Neural progenitor cell (in vitro differentiated cells): ENCODE results near the gene BMP2K. TPM values are rescaled to one million over a fixed set of nuclear protein-coding genes. Genes with fewer than 3 reads are reported as not detected.

Experiments used
- DNase-seq: peaks from one replicate; pipeline ENCODE4 v3.0.0-alpha.2; 2016; ENCODE audit warnings: low spot score
- H2AFZ ChIP-seq: fragments of 200-600 bp; sonication (generic); replicated peaks from 2 replicates; pipeline ENCODE4 v1.6.1; 2016; ENCODE audit warnings: antibody characterized with exemption
- H3F3A ChIP-seq: fragments of 200-600 bp; sonication (generic); 2 replicates; pipeline ENCODE4 v1.6.1; 2016; ENCODE audit warnings: antibody characterized with exemption, low read depth
- H3K27ac ChIP-seq: fragments of 200-600 bp; sonication (generic); 2 replicates; pipeline ENCODE4 v1.5.1; 2016; ENCODE audit warnings: mild to moderate bottlenecking
- H3K27me3 ChIP-seq: fragments of 200-600 bp; sonication (generic); 2 replicates; pipeline ENCODE4 v1.6.1; 2016; ENCODE audit warnings: mild to moderate bottlenecking, moderate library complexity
- H3K36me3 ChIP-seq: fragments of 200-600 bp; sonication (generic); 2 replicates; pipeline ENCODE4 v1.5.1; 2016
- H3K4me1 ChIP-seq: fragments of 200-600 bp; sonication (generic); 2 replicates; pipeline ENCODE4 v1.6.1; 2016; ENCODE audit warnings: mixed run types
- H3K4me2 ChIP-seq: fragments of 200-600 bp; sonication (generic); 2 replicates; pipeline ENCODE4 v1.6.1; 2016
- H3K4me3 ChIP-seq: fragments of 200-600 bp; sonication (generic); 2 replicates; pipeline ENCODE4 v1.5.1; 2016
- H3K79me2 ChIP-seq: fragments of 200-600 bp; sonication (generic); 2 replicates; pipeline ENCODE4 v1.6.1; 2016; ENCODE audit warnings: low read depth
- H3K9ac ChIP-seq: fragments of 200-600 bp; sonication (generic); 2 replicates; pipeline ENCODE4 v1.6.1; 2016
- H3K9me3 ChIP-seq: fragments of 200-600 bp; sonication (generic); 2 replicates; pipeline ENCODE4 v1.5.1; 2016; ENCODE audit warnings: low read depth
- H4K20me1 ChIP-seq: fragments of 200-600 bp; sonication (generic); 2 replicates; pipeline ENCODE4 v1.6.1; 2016; ENCODE audit warnings: low read depth
- H3K27ac Mint-ChIP-seq: 3 replicates; pipeline ENCODE4 v1.8.0; 2021; ENCODE audit warnings: mixed read lengths
- H3K27me3 Mint-ChIP-seq: 2 replicates; pipeline ENCODE4 v1.8.0; 2022; ENCODE audit warnings: low read depth, mild to moderate bottlenecking, inconsistent platforms, moderate library complexity, mixed read lengths; ENCODE audit not compliant: insufficient read depth
- H3K36me3 Mint-ChIP-seq: 3 replicates; pipeline ENCODE4 v1.8.0; 2021; ENCODE audit warnings: mixed read lengths
- H3K4me1 Mint-ChIP-seq: 3 replicates; pipeline ENCODE4 v1.8.0; 2021; ENCODE audit warnings: mixed read lengths
- H3K4me3 Mint-ChIP-seq: 3 replicates; pipeline ENCODE4 v1.8.0; 2021; ENCODE audit warnings: mild to moderate bottlenecking, moderate library complexity, mixed read lengths
- H3K9me3 Mint-ChIP-seq: 3 replicates; pipeline ENCODE4 v1.8.0; 2020; ENCODE audit warnings: mixed read lengths
- EZH2 ChIP-seq: fragments of 200-600 bp; sonication (generic); IDR thresholded peaks from 2 replicates; pipeline ENCODE4 v1.6.1; 2017; ENCODE audit warnings: antibody characterized with exemption, mild to moderate bottlenecking, moderate library complexity
- EZH2phosphoT487 ChIP-seq: fragments of 200-600 bp; sonication (generic); IDR thresholded peaks from 2 replicates; pipeline ENCODE4 v1.6.1; 2017; ENCODE audit warnings: antibody characterized with exemption
- total RNA-seq: library from RNA; depleted of rRNA; stranded (reverse); fragments of >200 nt; gene quantifications from 2 replicates; pipeline ENCODE4 v1.2.3, GENCODE V29; 2015; ENCODE audit warnings: low replicate concordance
- TF ChIP-seq, protein P1 (sequence below): fragments of 200-600 bp; sonication (generic); IDR thresholded peaks from 2 replicates; pipeline ENCODE4 v1.5.1; 2017; ENCODE audit warnings: antibody characterized with exemption, mild to moderate bottlenecking

Gene BMP2K
- total RNA-seq, 1 donor from 2014 or later = 62.0 TPM

DNA sequence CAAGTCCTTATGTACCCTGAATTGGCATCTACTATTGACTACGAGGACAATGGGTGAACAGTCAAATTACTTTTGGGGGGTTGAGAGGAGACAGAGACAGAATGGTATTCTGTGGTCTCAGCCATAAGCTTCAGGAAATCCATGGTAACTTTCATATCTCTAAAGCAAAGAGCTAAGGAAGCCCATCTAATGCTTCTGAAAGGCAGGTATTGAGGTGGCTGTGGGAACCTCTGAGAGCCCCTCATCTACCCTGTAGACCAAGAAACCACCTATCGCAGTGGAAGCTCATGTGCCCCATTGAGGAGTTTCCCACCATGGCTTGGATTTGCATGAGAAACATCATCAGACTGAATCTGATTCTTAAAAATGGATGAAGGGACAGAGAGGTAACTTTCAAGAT is 23.1 kb upstream of the BMP2K start:
- Mint-ChIP-seq H3K27me3 (peaks cover 2% of the 10 kb centered on the region), H3K4me3 (no peak overlapping the region), H3K36me3 (no peaks in the 10 kb centered on the region), H3K4me1 (no peaks in the 10 kb centered on the region), H3K27ac (no peak overlapping the region), H3K9me3 (no peaks in the 10 kb centered on the region)
- TF ChIP-seq EZH2phosphoT487 (no peak), EZH2 (no peak)
- TF ChIP-seq, protein P1, sequence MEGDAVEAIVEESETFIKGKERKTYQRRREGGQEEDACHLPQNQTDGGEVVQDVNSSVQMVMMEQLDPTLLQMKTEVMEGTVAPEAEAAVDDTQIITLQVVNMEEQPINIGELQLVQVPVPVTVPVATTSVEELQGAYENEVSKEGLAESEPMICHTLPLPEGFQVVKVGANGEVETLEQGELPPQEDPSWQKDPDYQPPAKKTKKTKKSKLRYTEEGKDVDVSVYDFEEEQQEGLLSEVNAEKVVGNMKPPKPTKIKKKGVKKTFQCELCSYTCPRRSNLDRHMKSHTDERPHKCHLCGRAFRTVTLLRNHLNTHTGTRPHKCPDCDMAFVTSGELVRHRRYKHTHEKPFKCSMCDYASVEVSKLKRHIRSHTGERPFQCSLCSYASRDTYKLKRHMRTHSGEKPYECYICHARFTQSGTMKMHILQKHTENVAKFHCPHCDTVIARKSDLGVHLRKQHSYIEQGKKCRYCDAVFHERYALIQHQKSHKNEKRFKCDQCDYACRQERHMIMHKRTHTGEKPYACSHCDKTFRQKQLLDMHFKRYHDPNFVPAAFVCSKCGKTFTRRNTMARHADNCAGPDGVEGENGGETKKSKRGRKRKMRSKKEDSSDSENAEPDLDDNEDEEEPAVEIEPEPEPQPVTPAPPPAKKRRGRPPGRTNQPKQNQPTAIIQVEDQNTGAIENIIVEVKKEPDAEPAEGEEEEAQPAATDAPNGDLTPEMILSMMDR = no peak
- no peak for DNase-seq
- Histone ChIP-seq H4K20me1 (no peaks in the 10 kb centered on the region), H3K4me1 (no peaks in the 10 kb centered on the region), H3K27ac (no peak overlapping the region), H3K36me3 (no peaks in the 10 kb centered on the region), H3K4me3 (no peak overlapping the region), H3F3A (no peaks in the 10 kb centered on the region), H2AFZ (no peak overlapping the region), H3K27me3 (no peaks in the 10 kb centered on the region), H3K4me2 (no peak overlapping the region), H3K9ac (no peak overlapping the region), H3K79me2 (no peaks in the 10 kb centered on the region), H3K9me3 (no peaks in the 10 kb centered on the region)

DNA sequence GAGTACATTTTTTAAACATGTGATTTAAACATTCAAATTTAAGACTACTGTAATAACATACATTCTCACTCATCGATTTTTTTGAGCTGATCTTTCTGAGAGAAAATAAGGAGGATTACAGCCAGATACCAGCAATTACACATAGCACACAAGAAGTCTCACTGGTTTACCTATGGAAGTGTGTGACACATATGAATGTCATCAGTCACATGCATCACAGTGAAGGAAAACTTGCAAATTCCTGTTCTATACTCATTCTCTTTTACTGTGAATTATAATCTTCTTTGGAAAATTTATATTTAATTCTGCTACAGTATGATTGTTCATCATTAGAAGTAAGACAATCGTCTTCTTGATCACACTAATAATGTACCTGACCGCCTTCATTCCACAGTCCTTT is 21.3 kb upstream of the BMP2K start:
- no peak overlapping the region for H3K4me2 ChIP-seq
- TF ChIP-seq, protein P1 = no peak
- no peak for TF ChIP-seq EZH2
- TF ChIP-seq EZH2phosphoT487 = no peak
- Mint-ChIP-seq H3K4me3 (no peak overlapping the region), H3K36me3 (no peaks in the 10 kb centered on the region), H3K27ac (no peak overlapping the region), H3K4me1 (no peaks in the 10 kb centered on the region), H3K27me3 (peaks cover 2% of the 10 kb centered on the region), H3K9me3 (no peaks in the 10 kb centered on the region)
- no peak overlapping the region for H3K27ac ChIP-seq
- H3K36me3 ChIP-seq = no peaks in the 10 kb centered on the region
- no peak overlapping the region for H3K9ac ChIP-seq
- H3K9me3 ChIP-seq = no peaks in the 10 kb centered on the region
- no peaks in the 10 kb centered on the region for H3F3A ChIP-seq
- no peaks in the 10 kb centered on the region for H4K20me1 ChIP-seq
- H3K79me2 ChIP-seq = no peaks in the 10 kb centered on the region
- H3K4me3 ChIP-seq = no peak overlapping the region
- H3K4me1 ChIP-seq = no peaks in the 10 kb centered on the region
- no peak for DNase-seq
- H2AFZ ChIP-seq = no peak overlapping the region
- no peaks in the 10 kb centered on the region for H3K27me3 ChIP-seq

DNA sequence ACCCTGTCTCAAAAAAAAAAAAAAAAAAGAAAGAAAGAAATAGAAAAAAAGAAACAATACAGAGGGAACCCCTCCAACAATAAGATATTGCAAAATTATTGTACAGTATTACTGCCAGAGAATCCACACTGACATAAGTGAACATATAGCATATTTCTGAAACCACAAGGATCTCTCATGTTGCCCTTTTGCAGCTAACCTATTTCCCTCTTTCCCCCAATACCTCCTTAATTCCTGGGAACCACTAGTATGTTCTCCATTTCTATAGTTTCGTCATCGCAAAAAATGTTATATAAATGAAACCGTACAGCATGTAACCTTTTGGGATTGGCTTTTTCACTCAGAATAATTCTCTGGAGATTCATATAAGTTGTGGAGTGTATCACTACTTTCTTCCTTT is 20.0 kb upstream of the BMP2K start:
- H3K27me3 ChIP-seq = no peaks in the 10 kb centered on the region
- H3K4me3 Mint-ChIP-seq = no peak overlapping the region
- no peak overlapping the region for H3K27ac ChIP-seq
- no peak overlapping the region for H3K4me3 ChIP-seq
- no peaks in the 10 kb centered on the region for H3K4me1 Mint-ChIP-seq
- no peaks in the 10 kb centered on the region for H3K79me2 ChIP-seq
- no peaks in the 10 kb centered on the region for H3K36me3 Mint-ChIP-seq
- no peaks in the 10 kb centered on the region for H3K9me3 ChIP-seq
- H3K36me3 ChIP-seq = no peaks in the 10 kb centered on the region
- no peak overlapping the region for H3K9ac ChIP-seq
- H3K27me3 Mint-ChIP-seq = peaks cover 2% of the 10 kb centered on the region
- no peaks in the 10 kb centered on the region for H3K9me3 Mint-ChIP-seq
- H3K4me2 ChIP-seq = no peak overlapping the region
- DNase-seq = no peak
- TF ChIP-seq, protein P1 = no peak
- TF ChIP-seq EZH2 = no peak
- no peak for TF ChIP-seq EZH2phosphoT487
- no peak overlapping the region for H2AFZ ChIP-seq
- no peaks in the 10 kb centered on the region for H4K20me1 ChIP-seq
- no peak overlapping the region for H3K27ac Mint-ChIP-seq
- no peaks in the 10 kb centered on the region for H3F3A ChIP-seq
- no peaks in the 10 kb centered on the region for H3K4me1 ChIP-seq

DNA sequence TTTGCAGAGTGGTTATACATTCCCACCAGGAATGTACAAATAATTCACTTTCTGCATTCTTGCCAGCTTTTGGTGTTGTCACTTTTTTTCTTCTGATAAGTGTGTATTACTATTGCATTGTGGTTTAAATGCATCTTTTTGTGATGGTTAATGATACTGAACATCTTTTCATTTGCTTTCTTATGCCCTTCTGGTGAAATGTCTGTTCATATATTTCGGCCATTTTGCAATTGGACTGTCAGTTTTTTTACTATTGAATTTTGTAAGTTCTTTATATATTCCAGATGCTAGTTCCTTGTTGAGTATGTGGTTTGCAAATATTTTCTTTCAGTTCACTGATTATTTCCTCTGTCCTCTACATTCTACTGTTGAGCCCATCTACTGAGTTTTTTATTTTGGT is 19.4 kb upstream of the BMP2K start:
- no peaks in the 10 kb centered on the region for H4K20me1 ChIP-seq
- H3K4me3 ChIP-seq = no peak overlapping the region
- no peaks in the 10 kb centered on the region for H3F3A ChIP-seq
- H3K27me3 ChIP-seq = no peaks in the 10 kb centered on the region
- no peak overlapping the region for H2AFZ ChIP-seq
- H3K9ac ChIP-seq = no peak overlapping the region
- no peak for DNase-seq
- no peak overlapping the region for H3K4me2 ChIP-seq
- Mint-ChIP-seq H3K9me3 (no peaks in the 10 kb centered on the region), H3K4me1 (no peaks in the 10 kb centered on the region), H3K27me3 (peaks cover 2% of the 10 kb centered on the region), H3K27ac (no peak overlapping the region), H3K4me3 (no peak overlapping the region), H3K36me3 (no peaks in the 10 kb centered on the region)
- H3K79me2 ChIP-seq = no peaks in the 10 kb centered on the region
- TF ChIP-seq, protein P1 = no peak
- no peak for TF ChIP-seq EZH2phosphoT487
- no peak for TF ChIP-seq EZH2
- H3K27ac ChIP-seq = no peak overlapping the region
- H3K9me3 ChIP-seq = no peaks in the 10 kb centered on the region
- H3K4me1 ChIP-seq = no peaks in the 10 kb centered on the region
- H3K36me3 ChIP-seq = no peaks in the 10 kb centered on the region
